Measurements from ENCODE around the gene SLC6A17. TPM values are rescaled to one million over a fixed set of nuclear protein-coding genes. Genes with fewer than 3 reads are reported as not detected.

The SLC6A17 gene
- total and polyA plus RNA-seq, 12 donors, result 0.04 to 6.9 (median 1.4) TPM; not detected in 1

DNA sequence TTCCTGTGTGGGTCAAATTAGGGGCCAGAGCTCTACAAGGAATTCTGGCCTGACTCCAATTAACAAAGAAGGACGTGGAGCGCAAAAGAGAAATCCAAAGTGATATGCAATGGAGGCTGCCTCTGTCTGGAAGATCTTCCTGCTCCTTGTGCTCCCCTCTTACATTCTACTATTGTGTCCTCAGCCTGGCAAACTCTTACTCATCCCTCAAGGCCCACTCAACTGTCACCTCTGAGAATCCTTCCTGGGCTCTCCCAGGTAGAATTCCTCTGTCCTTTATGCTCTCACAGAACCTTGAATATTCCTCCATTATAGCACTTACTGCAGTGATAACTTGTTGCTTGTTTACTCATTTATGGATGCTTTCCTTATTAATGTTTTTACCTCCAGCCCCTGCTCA is 91.2 kb downstream of the SLC6A17 start:
- no peak overlapping the region for H3K27ac ChIP-seq
- intact Hi-C loops (cut with DNase I), result no loop called here
- TF ChIP-seq POLR2A (IDR thresholded peaks at IDR 0.05) (no peak), CTCF (IDR thresholded peaks at IDR 0.05) (no peak)
- H3K9me3 ChIP-seq (replicated peaks in 1 of 3), result no peaks in the 10 kb centered on the region
- WGBS, 4 donors, result 51 to 67% (median 59%) methylated on average over 2 of the region's 2 CpGs
- H3K36me3 ChIP-seq (replicated peaks in 1 of 2), result no peaks in the 10 kb centered on the region
- no peak for DNase-seq
- no peaks in the 10 kb centered on the region for H3K4me1 ChIP-seq (replicated peaks in 1 of 2)
- no peaks in the 10 kb centered on the region for H3K27me3 ChIP-seq
- H3K4me3 ChIP-seq, result no peak overlapping the region

- Histone ChIP-seq H3K9me3 (replicated peaks in 1 of 3) (no peaks in the 10 kb centered on the region), H3K4me3 (no peak overlapping the region), H3K27me3 (no peaks in the 10 kb centered on the region), H3K36me3 (replicated peaks in 1 of 2) (no peaks in the 10 kb centered on the region), H3K27ac (no peak overlapping the region), H3K4me1 (replicated peaks in 1 of 2) (no peaks in the 10 kb centered on the region)
- 81 to 93% (median 86%) methylated on average over 4 of the region's 4 CpGs for WGBS, 4 donors
- no peak for TF ChIP-seq CTCF (IDR thresholded peaks at IDR 0.05)
- no peak for TF ChIP-seq POLR2A (IDR thresholded peaks at IDR 0.05)
- intact Hi-C loops (cut with DNase I), result no loop called here
- DNase-seq, result no peak
These were observed 91.8 kb downstream of the SLC6A17 start for GRCh38 chr1:110242062-110242461.

- 73 to 79% (median 73%) methylated on average over 4 of the region's 4 CpGs for WGBS, 4 donors
These were observed 92.4 kb downstream of the SLC6A17 start for GRCh38 chr1:110242731-110243130.

DNA sequence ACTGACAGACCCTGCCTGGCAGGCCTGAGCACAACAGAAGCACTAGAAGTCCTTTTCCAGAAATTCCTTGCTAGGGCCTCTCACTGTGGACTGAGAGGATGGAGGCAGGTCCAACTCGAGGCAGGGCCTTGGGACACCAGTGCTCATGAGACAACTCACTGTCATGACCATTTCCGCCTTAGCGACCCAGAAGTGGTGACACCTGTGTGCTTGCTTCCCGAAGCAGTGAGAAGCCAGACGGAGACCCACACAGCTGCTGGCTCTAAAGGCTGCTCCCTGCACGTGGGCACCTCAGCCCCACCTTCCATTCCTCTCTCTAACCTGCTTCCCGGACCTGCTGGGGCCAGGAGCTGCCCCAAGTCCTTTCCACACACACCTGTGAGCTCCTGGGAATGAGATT is 92.9 kb downstream of the SLC6A17 start:
- WGBS, 4 donors, result 65 to 74% (median 69%) methylated on average over 7 of the region's 7 CpGs
- Histone ChIP-seq H3K9me3 (replicated peaks in 1 of 3) (no peaks in the 10 kb centered on the region), H3K4me3 (no peak overlapping the region), H3K27ac (no peak overlapping the region), H3K36me3 (replicated peaks in 1 of 2) (no peaks in the 10 kb centered on the region), H3K27me3 (no peaks in the 10 kb centered on the region), H3K4me1 (replicated peaks in 1 of 2) (no peaks in the 10 kb centered on the region)
- intact Hi-C loops (cut with DNase I), result no loop called here
- no peak for DNase-seq
- TF ChIP-seq CTCF (IDR thresholded peaks at IDR 0.05) (no peak), POLR2A (IDR thresholded peaks at IDR 0.05) (no peak)

More at GRCh38 chr1:110242731-110243130, 92.4 kb downstream of the SLC6A17 start:
- no peaks in the 10 kb centered on the region for H3K27me3 ChIP-seq
- intact Hi-C loops (cut with DNase I), result no loop called here
- no peak for DNase-seq
- H3K4me3 ChIP-seq, result no peak overlapping the region
- H3K36me3 ChIP-seq (replicated peaks in 1 of 2), result no peaks in the 10 kb centered on the region
- TF ChIP-seq CTCF (IDR thresholded peaks at IDR 0.05) (no peak), POLR2A (IDR thresholded peaks at IDR 0.05) (no peak)
- no peak overlapping the region for H3K27ac ChIP-seq
- no peaks in the 10 kb centered on the region for H3K4me1 ChIP-seq (replicated peaks in 1 of 2)
- no peaks in the 10 kb centered on the region for H3K9me3 ChIP-seq (replicated peaks in 1 of 3)

All from adrenal gland (tissue), 12 donors.